Right forelimb (tissue), 1 donor: ENCODE data around the gene GOT1.

Experiments used
- DNase-seq: peaks from one replicate; pipeline ENCODE4 v3.0.0-alpha.2; 2018

Gene GOT1

GRCh38 chr10:99394256-99394655 lies 36.2 kb downstream of the GOT1 start:
- DNase-seq: no peak

GRCh38 chr10:99393683-99394082 lies 36.7 kb downstream of the GOT1 start:
- no peak for DNase-seq

- no peak for DNase-seq
These were observed 37.4 kb downstream of the GOT1 start for GRCh38 chr10:99393036-99393435.

GRCh38 chr10:99391346-99391745 lies 39.1 kb downstream of the GOT1 start:
- no peak for DNase-seq

- DNase-seq: no peak
These were observed 40.5 kb downstream of the GOT1 start for GRCh38 chr10:99389729-99390480.

GRCh38 chr10:99387541-99387940 lies 42.9 kb downstream of the GOT1 start:
- no peak for DNase-seq

- DNase-seq: no peak
These were observed 43.4 kb downstream of the GOT1 start for GRCh38 chr10:99387071-99387470.

GRCh38 chr10:99382176-99382575 lies 48.2 kb downstream of the GOT1 start:
- DNase-seq: no peak

GRCh38 chr10:99375426-99375825 lies 55.0 kb downstream of the GOT1 start:
- DNase-seq: no peak

GRCh38 chr10:99374972-99375371 lies 55.5 kb downstream of the GOT1 start:
- no peak for DNase-seq

- no peak for DNase-seq
These were observed 55.9 kb downstream of the GOT1 start for GRCh38 chr10:99374526-99374925.

- DNase-seq: no peak
These were observed 57.7 kb downstream of the GOT1 start for GRCh38 chr10:99372546-99373271.

- DNase-seq: no peak
These were observed 59.4 kb downstream of the GOT1 start for GRCh38 chr10:99370993-99371392.

- DNase-seq: no peak
These were observed 60.9 kb downstream of the GOT1 start for GRCh38 chr10:99369551-99369950.

- no peak for DNase-seq
These were observed 61.3 kb downstream of the GOT1 start for GRCh38 chr10:99369126-99369525.

GRCh38 chr10:99368646-99369045 lies 61.8 kb downstream of the GOT1 start:
- DNase-seq: no peak

GRCh38 chr10:99366666-99367065 lies 63.8 kb downstream of the GOT1 start:
- no peak for DNase-seq

- DNase-seq: no peak
These were observed 64.7 kb downstream of the GOT1 start for GRCh38 chr10:99365736-99366135.

GRCh38 chr10:99365311-99365710 lies 65.1 kb downstream of the GOT1 start:
- DNase-seq: no peak

GRCh38 chr10:99364125-99364524 lies 66.3 kb downstream of the GOT1 start:
- DNase-seq: no peak

- no peak for DNase-seq
These were observed 69.5 kb downstream of the GOT1 start for GRCh38 chr10:99360934-99361333.

GRCh38 chr10:99358101-99358500 lies 72.3 kb downstream of the GOT1 start:
- DNase-seq: no peak

GRCh38 chr10:99357691-99358090 lies 72.7 kb downstream of the GOT1 start:
- no peak for DNase-seq

- DNase-seq: no peak
These were observed 77.2 kb downstream of the GOT1 start for GRCh38 chr10:99353182-99353581.

GRCh38 chr10:99347672-99348071 lies 82.8 kb downstream of the GOT1 start:
- no peak for DNase-seq
